Naive thymus-derived CD4-positive, alpha-beta T cell (primary cell): Measurements from ENCODE around the gene BNIPL. TPM values are rescaled to one million over a fixed set of nuclear protein-coding genes. Genes with fewer than 3 reads are reported as not detected.

ENCODE experiments used
- ATAC-seq: fragments of 150-1000 bp; cut with Tn5 transposase; 2 replicates; pipeline ENCODE4 v1.10.0; 2021; ENCODE audit warnings: mild to moderate bottlenecking, moderate library complexity
- CTCF ChIA-PET: fragments of 350-600 bp; sonication (Branson Sonifier 250); formaldehyde crosslinking; loops from one replicate; lab custom pipeline; 2021; ENCODE audit warnings: antibody characterized with exemption; lab: Charles Lee
- POLR2A ChIA-PET: fragments of 350-600 bp; sonication (Branson Sonifier 250); formaldehyde crosslinking; loops from one replicate; lab custom pipeline; 2021; ENCODE audit warnings: antibody characterized with exemption, inconsistent platforms; lab: Charles Lee
- DNase-seq, 9 donors: peaks; one replicate each; pipeline versions ENCODE4 v3.0.0 to v3.0.0-alpha.2; 2020 to 2022; ENCODE audit warnings: mixed read lengths in 1 of 9
- H3K27ac ChIP-seq: one replicate; pipeline ENCODE4 v1.7.0; 2013; ENCODE audit warnings: mild to moderate bottlenecking, low read depth, low read length, moderate library complexity
- H3K27me3 ChIP-seq, 2 donors: one replicate each; pipeline ENCODE4 v1.7.0; 2013; ENCODE audit warnings: low read length in 2 of 2, mild to moderate bottlenecking in 2 of 2, moderate library complexity in 2 of 2; ENCODE audit not compliant: control insufficient read depth in 2 of 2, insufficient read depth in 2 of 2
- H3K36me3 ChIP-seq, 3 experiments: 1 replicate in 2 of 3; 2 replicates in 1 of 3; pipeline ENCODE4 v1.7.0; 2013; ENCODE audit warnings: low read length in 3 of 3, mild to moderate bottlenecking in 3 of 3, moderate library complexity in 1 of 3; ENCODE audit not compliant: insufficient read depth in 3 of 3, control insufficient read depth in 2 of 3
- H3K4me1 ChIP-seq, 2 donors: one replicate each; pipeline ENCODE4 v1.7.0; 2013; ENCODE audit warnings: low read length in 2 of 2, mild to moderate bottlenecking in 2 of 2, moderate library complexity in 1 of 2; ENCODE audit not compliant: control insufficient read depth in 2 of 2, insufficient read depth in 2 of 2
- H3K4me3 ChIP-seq: 2 replicates; pipeline ENCODE4 v1.7.0; 2013; ENCODE audit warnings: mild to moderate bottlenecking, low read length
- H3K9me3 ChIP-seq, 3 experiments: 1 replicate in 2 of 3; 2 replicates in 1 of 3; pipeline ENCODE4 v1.7.0; 2013; ENCODE audit warnings: low read length in 3 of 3; ENCODE audit not compliant: control insufficient read depth in 2 of 3
- H3K27ac Mint-ChIP-seq, 9 donors: one replicate each; pipeline ENCODE4 v1.8.0; 2020 to 2022; ENCODE audit warnings: mixed read lengths in 9 of 9, mild to moderate bottlenecking in 8 of 9, moderate library complexity in 5 of 9, inconsistent platforms in 2 of 9
- H3K27me3 Mint-ChIP-seq, 5 donors: one replicate each; pipeline ENCODE4 v1.8.0; 2021 to 2022; ENCODE audit warnings: mixed read lengths in 5 of 5, mild to moderate bottlenecking in 1 of 5
- H3K36me3 Mint-ChIP-seq, 5 donors: one replicate each; pipeline ENCODE4 v1.8.0; 2020 to 2022; ENCODE audit warnings: mixed read lengths in 5 of 5, mild to moderate bottlenecking in 3 of 5, inconsistent platforms in 1 of 5
- H3K4me1 Mint-ChIP-seq, 7 donors: one replicate each; pipeline ENCODE4 v1.8.0; 2020 to 2022; ENCODE audit warnings: mixed read lengths in 7 of 7, mild to moderate bottlenecking in 3 of 7, inconsistent platforms in 1 of 7
- H3K4me3 Mint-ChIP-seq, 10 donors: one replicate each; pipeline ENCODE4 v1.8.0; 2020 to 2022; ENCODE audit warnings: mild to moderate bottlenecking in 10 of 10, mixed read lengths in 10 of 10, moderate library complexity in 6 of 10, inconsistent platforms in 2 of 10
- H3K9me3 Mint-ChIP-seq, 11 donors: one replicate each; pipeline ENCODE4 v1.8.0; 2020 to 2022; ENCODE audit warnings: mixed read lengths in 11 of 11, mild to moderate bottlenecking in 4 of 11, inconsistent platforms in 1 of 11, moderate library complexity in 1 of 11
- intact Hi-C, 2 donors: fragments of 100-400 bp; cut with micrococcal nuclease; formaldehyde crosslinking; loops; one replicate each; pipeline ENCODE4 v1.15.1; 2023
- polyA plus RNA-seq, 2 donors: library from polyadenylated mRNA; unstranded; fragments of 300-500 nt; fragmentation: Illumina TruSeq; gene quantifications; one replicate each; pipeline ENCODE4 v1.2.3, GENCODE V29; 2021
- total RNA-seq, 6 experiments: library from RNA in 5 of 6; stranded (reverse) in 5 of 6; gene quantifications; 1 replicate in 5 of 6; 2 replicates in 1 of 6; pipeline ENCODE4 v1.2.3 and lab custom pipeline; 2021 to 2026

The BNIPL gene
- total and polyA plus RNA-seq, 7 experiments from 2014 or later = 0.08 to 9.4 (median 1.0) TPM

DNA sequence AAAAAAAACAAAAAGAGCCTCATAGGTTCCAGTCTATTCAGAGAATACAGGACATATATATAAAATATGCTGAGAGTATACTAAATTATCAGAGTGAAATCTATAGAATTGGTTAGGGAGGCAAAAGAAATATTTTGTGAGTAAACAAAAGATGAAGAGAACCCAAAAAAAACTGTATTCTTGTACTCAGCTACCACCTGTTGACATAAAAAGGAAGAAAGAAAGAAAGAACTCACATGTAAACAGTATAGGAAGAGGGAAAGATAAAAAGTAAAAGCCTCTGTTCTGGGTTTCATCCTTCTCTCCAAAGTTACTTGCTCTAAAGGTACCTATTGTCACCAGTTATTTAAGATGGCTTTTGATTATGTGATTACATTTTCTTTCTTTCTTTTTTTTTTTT lies 9.9 kb upstream of the BNIPL start:
- Mint-ChIP-seq H3K27ac (peak overlapping the region in 2 of 9 donors; percentile 26 to 60), H3K9me3 (no peaks in the 10 kb centered on the region), H3K36me3 (peaks cover 5 to 34% (median 18%) of the 10 kb centered on the region in 5 donors), H3K4me1 (peaks cover 5 to 22% (median 12%) of the 10 kb centered on the region in 7 donors), H3K27me3 (no peaks in the 10 kb centered on the region), H3K4me3 (no peak overlapping the region)
- ATAC-seq = no peak
- no peak overlapping the region for H3K27ac ChIP-seq
- DNase-seq = no peak
- H3K4me3 ChIP-seq = no peak overlapping the region
- H3K36me3 ChIP-seq = peaks cover 3 to 49% (median 6%) of the 10 kb centered on the region in 3 experiments
- H3K9me3 ChIP-seq = no peaks in the 10 kb centered on the region
- H3K27me3 ChIP-seq = no peaks in the 10 kb centered on the region
- CTCF ChIA-PET = interaction anchor here (0.7 to 5.9 kb wide), 5 partner anchors 9 to 264 kb away, joined by 3 to 74 read pairs (median 54); partner anchors contain the start of genes CDC42SE1, MLLT11 and TNFAIP8L2
- intact Hi-C loops = loop anchor here in 1 of 2 donors (10.0 kb wide), 1 partner anchor 318 kb away; the partner anchor contains the start of gene RFX5
- POLR2A ChIA-PET = interaction anchor here (1.1 to 4.4 kb wide), 2 partner anchors 32 to 130 kb away, joined by 3 to 50 read pairs; partner anchors contain the start of genes CDC42SE1, MLLT11 and TNFAIP8L2
- no peaks in the 10 kb centered on the region for H3K4me1 ChIP-seq

GRCh38 chr1:151032164-151032563 lies 4.2 kb upstream of the BNIPL start:
- POLR2A ChIA-PET = interaction anchor here (1.1 to 2.1 kb wide), 3 partner anchors 15 to 25 kb away, joined by 4 to 11 read pairs (median 6); partner anchors contain the start of gene C1orf56
- Mint-ChIP-seq H3K4me3 (no peak overlapping the region), H3K36me3 (peaks cover 17 to 50% (median 32%) of the 10 kb centered on the region in 5 donors)

GRCh38 chr1:151035167-151035566 lies 1.2 kb upstream of the BNIPL start:
- Mint-ChIP-seq H3K4me3 (no peak overlapping the region), H3K27ac (peak overlapping the region in 7 of 9 donors; percentile 35 to 75 (median 64)), H3K4me1 (peaks cover 5 to 37% (median 16%) of the 10 kb centered on the region in 7 donors), H3K9me3 (no peaks in the 10 kb centered on the region), H3K27me3 (no peaks in the 10 kb centered on the region), H3K36me3 (peaks cover 16 to 42% (median 27%) of the 10 kb centered on the region in 5 donors)
- ATAC-seq (no peak), DNase-seq (no peak)
- ChIA-PET POLR2A (interaction anchor here (1.2 to 1.5 kb wide), 2 partner anchors 14 to 20 kb away, joined by 4 read pairs; no protein-coding TSS in a partner anchor), CTCF (interaction anchor here (0.6 kb wide), 1 partner anchor 9 kb away, joined by 3 read pairs; no protein-coding TSS in a partner anchor)
- Histone ChIP-seq H3K27me3 (no peaks in the 10 kb centered on the region), H3K27ac (no peak overlapping the region), H3K4me1 (no peaks in the 10 kb centered on the region), H3K9me3 (no peaks in the 10 kb centered on the region), H3K36me3 (peaks cover 0 to 39% (median 8%) of the 10 kb centered on the region in 3 experiments), H3K4me3 (no peak overlapping the region)
- intact Hi-C loops = no loop called here

More at GRCh38 chr1:151032164-151032563, 4.2 kb upstream of the BNIPL start:
- H3K4me3 ChIP-seq = no peak overlapping the region
- peaks cover 0 to 65% (median 11%) of the 10 kb centered on the region in 3 experiments for H3K36me3 ChIP-seq
- H3K9me3 ChIP-seq = no peaks in the 10 kb centered on the region
- no peak overlapping the region for H3K27ac ChIP-seq
- CTCF ChIA-PET = interaction anchor here (0.6 to 2.8 kb wide), 4 partner anchors 11 to 125 kb away, joined by 3 to 6 read pairs (median 4); partner anchors contain the start of gene TNFAIP8L2
- H3K4me1 ChIP-seq = no peaks in the 10 kb centered on the region
- Mint-ChIP-seq H3K4me1 (peaks cover 5 to 31% (median 12%) of the 10 kb centered on the region in 7 donors), H3K27me3 (no peaks in the 10 kb centered on the region), H3K27ac (peak overlapping the region in 1 of 9 donors; percentile 33), H3K9me3 (no peaks in the 10 kb centered on the region)
- DNase-seq = no peak
- ATAC-seq = no peak
- intact Hi-C loops = no loop called here
- no peaks in the 10 kb centered on the region for H3K27me3 ChIP-seq

DNA sequence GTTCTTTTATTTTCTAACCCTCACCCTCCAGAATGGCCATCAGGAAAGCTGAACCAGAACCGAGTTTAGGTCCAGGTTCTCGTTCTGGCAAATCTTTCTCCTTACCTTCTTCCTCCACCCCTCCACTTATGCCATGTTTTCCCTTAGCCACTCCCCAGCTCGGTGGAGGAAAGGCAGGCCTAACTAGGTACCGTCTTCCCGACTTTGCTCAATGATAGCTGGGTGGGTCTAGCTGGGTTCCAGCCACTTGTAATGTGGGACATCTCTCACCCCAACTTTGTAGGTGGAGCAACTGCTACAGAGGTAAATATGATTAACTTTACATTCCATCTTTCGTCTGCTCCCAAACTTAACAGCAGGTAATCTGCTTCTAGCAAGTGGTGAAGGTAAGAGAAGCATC lies 646 bp downstream of the BNIPL start:
- Histone ChIP-seq H3K27me3 (no peaks in the 10 kb centered on the region), H3K27ac (no peak overlapping the region), H3K4me3 (no peak overlapping the region), H3K4me1 (no peaks in the 10 kb centered on the region), H3K36me3 (peaks cover 0 to 23% (median 8%) of the 10 kb centered on the region in 3 experiments), H3K9me3 (no peaks in the 10 kb centered on the region)
- POLR2A ChIA-PET = interaction anchor here (1.1 to 3.1 kb wide), 5 partner anchors 10 to 21 kb away, joined by 3 to 7 read pairs (median 4); partner anchors contain the start of gene C1orf56
- Mint-ChIP-seq H3K4me1 (peaks cover 5 to 33% (median 17%) of the 10 kb centered on the region in 7 donors), H3K27ac (peak overlapping the region in 8 of 9 donors; percentile 34 to 82 (median 64)), H3K36me3 (peaks cover 15 to 34% (median 20%) of the 10 kb centered on the region in 5 donors), H3K4me3 (no peak overlapping the region), H3K9me3 (no peaks in the 10 kb centered on the region), H3K27me3 (no peaks in the 10 kb centered on the region)
- intact Hi-C loops = no loop called here
- CTCF ChIA-PET = interaction anchor here (0.5 to 1.3 kb wide), 4 partner anchors 13 to 63 kb away, joined by 3 to 5 read pairs (median 4); partner anchors contain the start of gene MLLT11
- ATAC-seq (no peak), DNase-seq (no peak)

GRCh38 chr1:151039521-151039920 lies 3.1 kb downstream of the BNIPL start:
- Histone ChIP-seq H3K36me3 (peaks cover 0 to 9% (median 2%) of the 10 kb centered on the region in 3 experiments), H3K27ac (no peak overlapping the region), H3K27me3 (no peaks in the 10 kb centered on the region), H3K9me3 (no peaks in the 10 kb centered on the region), H3K4me3 (no peak overlapping the region), H3K4me1 (peaks cover 0 to 3% of the 10 kb centered on the region in 2 donors)
- DNase-seq (no peak), ATAC-seq (no peak)
- ChIA-PET POLR2A (interaction anchor here (0.6 to 2.7 kb wide), 3 partner anchors 9 to 15 kb away, joined by 3 to 9 read pairs (median 6); partner anchors contain the start of gene C1orf56), CTCF (no interaction called here)
- Mint-ChIP-seq H3K27me3 (no peaks in the 10 kb centered on the region), H3K9me3 (no peaks in the 10 kb centered on the region), H3K36me3 (peaks cover 9 to 29% (median 21%) of the 10 kb centered on the region in 5 donors), H3K27ac (peak overlapping the region in 1 of 9 donors; percentile 34), H3K4me1 (peaks cover 15 to 49% (median 24%) of the 10 kb centered on the region in 7 donors), H3K4me3 (no peak overlapping the region)
- intact Hi-C loops = no loop called here

DNA sequence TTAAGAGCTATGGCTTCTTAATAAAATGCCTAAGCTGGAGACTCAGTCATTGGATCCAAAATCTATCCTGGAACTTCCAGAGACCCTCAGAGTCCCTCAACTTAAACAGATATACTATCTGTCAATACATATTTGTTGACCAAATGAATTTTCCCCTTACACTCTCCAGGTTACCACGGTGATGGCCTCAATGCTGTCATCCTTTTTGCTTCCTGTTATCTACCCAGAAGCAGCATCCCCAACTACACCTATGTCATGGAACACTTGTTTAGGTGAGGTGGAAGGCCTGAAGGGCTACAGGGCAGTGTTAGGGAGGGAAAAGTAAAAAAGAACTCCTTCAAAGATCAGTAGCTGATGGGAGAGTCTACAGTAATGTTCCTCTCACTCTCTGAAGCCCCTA lies 6.8 kb downstream of the BNIPL start:
- no peak overlapping the region for H3K27ac ChIP-seq
- DNase-seq (peak in 1 of 9 donors; percentile 10), ATAC-seq (no peak)
- H3K4me3 Mint-ChIP-seq = no peak overlapping the region
- POLR2A ChIA-PET = interaction anchor here (0.6 to 12.0 kb wide), 7 partner anchors 12 to 121 kb away, joined by 3 to 253 read pairs (median 4); partner anchors contain the start of genes CDC42SE1 and MLLT11
- no peak overlapping the region for H3K4me3 ChIP-seq
- intact Hi-C loops = no loop called here
- no peaks in the 10 kb centered on the region for H3K27me3 Mint-ChIP-seq
- H3K4me1 ChIP-seq = peaks cover 5 to 17% of the 10 kb centered on the region in 2 donors
- CTCF ChIA-PET = interaction anchor here (0.6 to 2.9 kb wide), 6 partner anchors 10 to 73 kb away, joined by 3 to 17 read pairs (median 4); partner anchors contain the start of gene CDC42SE1
- H3K9me3 Mint-ChIP-seq = no peaks in the 10 kb centered on the region
- H3K27me3 ChIP-seq = no peaks in the 10 kb centered on the region
- H3K36me3 ChIP-seq = no peaks in the 10 kb centered on the region
- H3K36me3 Mint-ChIP-seq = peaks cover 3 to 19% (median 8%) of the 10 kb centered on the region in 5 donors
- H3K27ac Mint-ChIP-seq = peak overlapping the region in 6 of 9 donors; percentile 6 to 76 (median 48)
- peaks cover 22 to 51% (median 35%) of the 10 kb centered on the region in 7 donors for H3K4me1 Mint-ChIP-seq
- no peaks in the 10 kb centered on the region for H3K9me3 ChIP-seq
